HG03442 (cell line): ENCODE measurements around the gene FZD7.

ENCODE experiments used
- ATAC-seq: cut with Tn5 transposase; IDR thresholded peaks from one replicate; pipeline ENCODE4 v1.9.1; 2021; ENCODE audit warnings: mild to moderate bottlenecking, moderate library complexity; ENCODE audit not compliant: unreplicated experiment

The FZD7 gene

GRCh38 chr2:202036601-202037037 is 3.0 kb downstream of the FZD7 start:
- no peak for ATAC-seq

DNA sequence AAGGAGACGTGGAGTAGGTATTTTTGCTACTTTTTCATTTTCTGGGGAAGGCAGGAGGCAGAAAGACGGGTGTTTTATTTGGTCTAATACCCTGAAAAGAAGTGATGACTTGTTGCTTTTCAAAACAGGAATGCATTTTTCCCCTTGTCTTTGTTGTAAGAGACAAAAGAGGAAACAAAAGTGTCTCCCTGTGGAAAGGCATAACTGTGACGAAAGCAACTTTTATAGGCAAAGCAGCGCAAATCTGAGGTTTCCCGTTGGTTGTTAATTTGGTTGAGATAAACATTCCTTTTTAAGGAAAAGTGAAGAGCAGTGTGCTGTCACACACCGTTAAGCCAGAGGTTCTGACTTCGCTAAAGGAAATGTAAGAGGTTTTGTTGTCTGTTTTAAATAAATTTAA is 3.4 kb downstream of the FZD7 start:
- no peak for ATAC-seq

DNA sequence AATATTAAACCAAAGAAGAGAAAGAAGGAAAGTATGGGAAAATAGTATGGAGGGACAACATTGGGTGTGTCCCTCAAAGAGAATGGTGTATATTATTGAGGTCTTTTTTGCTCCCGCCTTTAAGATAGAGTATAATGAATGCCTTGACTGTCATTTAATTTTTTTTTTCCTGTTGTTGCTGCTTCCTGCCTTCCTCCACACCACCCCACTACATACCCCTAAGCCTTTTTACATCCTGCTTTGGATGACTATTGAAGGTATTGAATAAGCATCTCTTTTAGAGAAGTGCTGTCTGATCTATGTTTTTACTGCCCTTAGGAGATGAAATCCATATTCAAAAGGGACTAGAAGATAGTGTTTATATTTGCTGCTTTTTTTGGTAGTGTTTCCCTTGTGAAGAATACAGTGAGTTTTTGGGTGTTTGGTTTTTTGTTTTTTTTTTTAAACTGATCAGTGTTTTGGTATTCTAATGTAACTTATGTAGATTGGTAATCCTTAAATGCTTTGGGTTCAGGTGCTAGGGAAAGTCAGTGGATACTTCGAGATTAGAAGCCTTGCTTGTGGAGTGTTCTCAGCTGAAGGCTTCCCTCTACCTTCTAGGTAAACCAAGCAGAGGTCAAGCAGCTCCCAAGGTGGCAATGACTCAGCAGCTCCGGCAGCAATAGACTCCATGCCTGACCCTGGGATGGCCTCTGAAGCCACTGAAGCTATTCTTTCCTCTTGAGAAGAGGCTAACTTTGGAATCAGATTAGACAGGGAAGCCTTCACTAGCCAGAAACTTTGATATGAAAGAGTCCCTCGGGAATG is 5.0 kb downstream of the FZD7 start:
- ATAC-seq = no peak

- no peak for ATAC-seq
Measured at GRCh38 chr2:202039278-202040078, 5.8 kb downstream of the FZD7 start.

DNA sequence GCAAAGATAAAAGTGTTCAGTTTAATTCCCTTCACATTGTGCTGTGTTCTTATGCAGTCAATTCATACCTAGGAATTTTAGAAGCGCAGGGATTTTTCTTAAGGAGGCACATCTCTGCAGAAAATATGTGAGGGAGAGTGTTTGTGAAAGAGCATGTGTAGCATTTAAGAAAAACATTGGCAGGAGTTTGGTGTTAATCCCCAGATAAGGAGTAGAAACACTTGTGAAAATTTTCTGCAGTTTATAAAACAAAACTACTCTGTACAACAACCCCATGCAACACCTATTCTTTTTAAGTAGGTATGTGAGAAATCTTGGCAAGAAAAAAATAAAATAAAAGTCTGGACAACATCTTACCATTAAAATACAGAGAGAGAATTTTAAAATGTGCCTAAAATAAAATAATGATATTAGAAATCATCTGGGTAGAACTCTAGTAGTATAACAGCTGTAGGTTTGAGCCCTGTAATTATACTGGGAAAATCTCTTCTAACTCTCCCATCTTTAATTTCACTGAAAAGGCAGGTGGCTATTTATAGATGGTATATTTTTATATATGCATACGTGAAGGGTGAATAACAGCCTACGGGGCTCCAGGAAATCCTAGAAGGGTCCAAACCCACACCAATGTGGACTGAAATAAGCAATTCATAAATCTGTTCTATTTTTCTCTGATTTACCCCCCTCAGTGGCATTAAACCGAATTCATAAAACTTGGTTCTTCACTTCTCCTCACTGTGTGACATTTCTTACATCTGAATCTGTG is 6.6 kb downstream of the FZD7 start:
- no peak for ATAC-seq

- no peak for ATAC-seq
Measured at GRCh38 chr2:202042444-202042843, 8.8 kb downstream of the FZD7 start.

DNA sequence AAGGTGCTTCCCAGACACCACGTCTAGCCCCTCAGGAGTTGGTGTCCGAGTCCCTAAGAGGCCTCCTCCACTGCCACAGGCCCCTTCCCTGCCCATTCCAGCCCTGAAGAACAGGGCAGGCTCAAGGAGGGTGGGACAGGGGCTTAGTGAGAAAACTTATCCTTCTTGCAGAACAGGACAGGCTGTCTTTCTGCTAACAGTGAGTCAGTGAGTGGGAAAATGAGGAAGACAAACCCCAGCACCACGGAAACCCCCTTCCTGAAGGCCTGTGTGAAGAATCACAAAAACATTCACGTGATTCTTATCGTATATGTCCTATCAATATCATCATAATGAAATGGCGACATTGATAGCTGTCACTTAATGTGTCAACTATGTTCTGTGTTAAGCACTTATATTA is 9.8 kb downstream of the FZD7 start:
- ATAC-seq = no peak

DNA sequence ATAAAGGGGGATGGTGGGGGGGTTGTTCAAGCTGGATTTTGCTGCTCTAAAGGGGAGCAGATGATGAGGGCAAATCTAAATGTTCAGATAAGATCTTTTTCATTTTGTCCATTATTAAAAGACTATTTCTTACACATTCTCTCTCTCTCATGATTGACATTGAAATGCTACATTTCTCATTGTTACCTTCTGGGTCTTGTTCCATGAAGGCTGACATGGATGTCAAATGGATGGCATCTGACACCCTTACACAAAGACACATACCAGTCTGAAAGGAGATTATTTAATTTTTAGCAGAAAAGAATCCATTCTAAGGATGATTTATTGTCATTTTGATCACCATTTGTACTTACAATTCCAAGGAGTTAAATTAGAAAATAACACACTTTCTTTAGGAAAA is 11.1 kb downstream of the FZD7 start:
- no peak for ATAC-seq

- ATAC-seq = no peak
Measured at GRCh38 chr2:202046572-202046971, 12.9 kb downstream of the FZD7 start.

DNA sequence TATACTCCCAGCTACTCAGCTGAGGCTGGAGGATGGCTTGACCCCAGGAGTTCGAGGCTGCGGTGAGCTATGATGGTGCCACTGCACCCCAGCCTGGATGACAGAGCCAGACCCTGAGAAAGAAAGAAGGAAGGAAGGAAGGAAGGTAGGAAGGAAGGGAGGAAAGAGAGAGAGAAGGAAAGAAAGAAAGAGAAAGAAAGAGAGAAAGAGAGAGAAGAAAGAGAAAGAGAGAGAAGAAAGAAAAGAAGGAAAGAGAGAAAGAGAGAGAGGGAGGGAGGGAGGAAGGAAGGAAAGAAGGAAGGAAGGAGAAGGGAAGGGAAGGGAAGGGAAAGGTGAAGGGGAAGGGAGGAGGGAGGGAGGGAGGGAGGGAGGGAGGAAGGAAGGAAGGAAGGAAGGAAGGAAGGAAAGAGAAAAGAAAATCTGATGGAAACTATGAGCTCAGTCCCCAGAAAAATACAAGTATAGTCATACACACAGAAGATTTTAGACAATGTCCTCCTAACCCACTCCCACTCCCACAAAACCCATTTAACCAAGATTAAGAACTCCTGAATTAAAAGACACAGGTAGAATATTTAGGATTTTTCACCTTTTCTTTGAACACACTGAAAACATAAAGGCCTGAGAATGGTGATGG is 15.6 kb downstream of the FZD7 start:
- no peak for ATAC-seq

- ATAC-seq = no peak
Measured at GRCh38 chr2:202049840-202050239, 16.2 kb downstream of the FZD7 start.

DNA sequence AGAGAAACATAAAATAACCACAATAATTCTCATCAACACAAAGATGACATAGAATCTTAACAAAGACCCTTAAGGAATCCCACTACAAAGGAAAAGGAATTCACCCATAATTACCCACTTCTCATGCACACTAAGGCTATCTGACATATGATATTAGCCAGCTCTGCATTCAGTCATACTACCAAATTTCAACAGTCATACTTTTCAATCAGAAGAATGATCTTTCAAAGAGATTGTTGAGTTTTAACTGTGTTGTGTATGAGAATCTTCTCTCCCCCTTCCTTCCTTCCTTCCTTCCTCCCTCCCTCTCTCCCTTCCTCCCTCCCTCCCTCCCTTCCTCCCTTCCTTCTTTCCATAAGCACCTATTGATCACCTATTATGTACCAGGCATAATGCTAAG is 17.0 kb downstream of the FZD7 start:
- ATAC-seq = no peak

- ATAC-seq = no peak
Measured at GRCh38 chr2:202051499-202052161, 18.0 kb downstream of the FZD7 start.

DNA sequence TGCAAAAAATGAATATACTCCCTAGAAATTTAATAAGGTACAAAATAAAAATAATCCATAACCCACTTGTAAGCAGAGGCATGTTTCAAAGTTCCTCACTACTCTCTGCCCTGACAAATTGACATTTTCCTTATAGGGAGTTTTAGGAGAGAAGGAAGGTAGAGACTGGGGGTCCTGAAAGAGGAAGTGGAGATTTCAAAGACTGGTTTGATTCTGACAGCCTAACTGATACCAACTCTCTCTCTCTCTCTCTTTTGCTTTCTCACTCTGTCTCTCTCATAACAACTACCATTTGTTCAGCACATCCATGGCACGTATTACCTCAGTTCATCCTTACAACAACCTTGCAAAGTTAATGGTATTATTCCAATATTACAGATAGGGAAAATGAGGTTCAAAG is 18.6 kb downstream of the FZD7 start:
- no peak for ATAC-seq

- no peak for ATAC-seq
Measured at GRCh38 chr2:202054679-202055078, 21.0 kb downstream of the FZD7 start.

GRCh38 chr2:202056611-202057010 is 23.0 kb downstream of the FZD7 start:
- no peak for ATAC-seq

GRCh38 chr2:202060218-202060617 is 26.6 kb downstream of the FZD7 start:
- no peak for ATAC-seq

DNA sequence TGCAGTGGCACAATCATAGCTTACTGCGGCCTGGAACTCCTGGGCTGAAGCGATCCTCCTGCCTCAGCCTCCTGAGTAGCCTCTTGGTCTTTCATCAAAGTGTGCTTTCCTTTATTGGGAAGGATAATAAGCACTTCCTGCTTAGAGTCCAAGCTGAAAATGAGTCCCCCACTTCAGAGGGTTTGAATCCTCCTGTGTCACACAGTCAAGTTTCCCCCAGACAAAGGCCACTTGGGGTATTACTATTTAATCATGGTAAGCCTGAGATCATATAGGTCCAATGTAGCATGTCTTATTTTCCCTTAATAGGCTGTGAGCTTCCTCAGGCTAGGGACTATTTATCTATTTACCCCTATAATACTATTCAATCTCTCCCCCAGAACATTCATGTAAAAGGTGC is 28.0 kb downstream of the FZD7 start:
- no peak for ATAC-seq

DNA sequence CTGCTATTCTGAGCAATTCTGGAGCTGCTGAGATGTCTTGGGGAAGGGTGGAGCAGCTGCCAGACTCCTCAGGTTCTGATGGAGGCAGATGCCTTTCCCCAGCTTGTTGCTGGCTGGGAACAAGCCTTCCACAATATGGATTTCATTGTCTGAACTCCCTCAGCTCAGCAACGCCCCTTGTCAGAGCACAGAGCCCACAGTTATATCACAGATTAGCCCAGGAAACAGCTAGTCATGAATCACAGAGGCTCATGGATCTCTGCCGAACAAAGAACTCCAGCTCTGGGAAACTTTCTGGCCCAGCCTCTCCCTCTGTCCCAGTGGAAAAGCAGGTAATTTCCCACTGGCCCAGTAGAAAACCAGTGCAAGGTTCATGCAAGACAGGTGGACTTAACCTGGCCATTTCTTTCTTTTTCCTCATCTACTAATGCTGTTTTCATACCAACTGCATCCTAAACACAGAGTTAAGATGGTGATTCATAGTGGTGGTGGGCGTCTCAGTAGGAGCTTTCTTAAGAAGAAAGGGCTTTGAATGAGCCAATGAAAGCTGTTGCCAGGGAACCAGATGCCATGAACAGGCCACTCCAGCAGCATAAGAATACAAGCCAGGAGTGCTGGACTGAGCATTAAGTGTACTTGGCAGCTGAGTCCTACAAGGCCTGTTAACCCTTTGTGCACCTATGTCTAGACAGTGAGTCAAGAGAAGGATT is 30.7 kb downstream of the FZD7 start:
- ATAC-seq = no peak

GRCh38 chr2:202064881-202065230 is 31.2 kb downstream of the FZD7 start:
- ATAC-seq = no peak
